ENCODE results near the gene CHRNA7.
"Not testable (repeated sequence)": the region's sequence is repeated elsewhere in the genome, so short reads cannot be mapped to it uniquely, and the experiment has no call there.

The CHRNA7 gene

GRCh38 chr15:32153868-32154623, 123.7 kb downstream of the CHRNA7 start:
- not testable (repeated sequence) for H3K4me3 ChIP-seq (ENCODE audit: low read length)

GRCh38 chr15:32162143-32162542, 131.8 kb downstream of the CHRNA7 start:
- not testable (repeated sequence) for DNase-seq (ENCODE audit: low read depth, low spot score); H3K4me3 ChIP-seq (ENCODE audit: low read length)

More at GRCh38 chr15:32153868-32154623, 123.7 kb downstream of the CHRNA7 start:
- DNase-seq (ENCODE audit: low read depth, low spot score), result not testable (repeated sequence)

GRCh38 chr15:32164065-32164464, 133.8 kb downstream of the CHRNA7 start:
- not testable (repeated sequence) for H3K4me3 ChIP-seq (ENCODE audit: low read length); DNase-seq (ENCODE audit: low read depth, low spot score)

- not testable (repeated sequence) for DNase-seq (ENCODE audit: low read depth, low spot score); H3K4me3 ChIP-seq (ENCODE audit: low read length)
These were observed 134.4 kb downstream of the CHRNA7 start for GRCh38 chr15:32164747-32165146.

DNA sequence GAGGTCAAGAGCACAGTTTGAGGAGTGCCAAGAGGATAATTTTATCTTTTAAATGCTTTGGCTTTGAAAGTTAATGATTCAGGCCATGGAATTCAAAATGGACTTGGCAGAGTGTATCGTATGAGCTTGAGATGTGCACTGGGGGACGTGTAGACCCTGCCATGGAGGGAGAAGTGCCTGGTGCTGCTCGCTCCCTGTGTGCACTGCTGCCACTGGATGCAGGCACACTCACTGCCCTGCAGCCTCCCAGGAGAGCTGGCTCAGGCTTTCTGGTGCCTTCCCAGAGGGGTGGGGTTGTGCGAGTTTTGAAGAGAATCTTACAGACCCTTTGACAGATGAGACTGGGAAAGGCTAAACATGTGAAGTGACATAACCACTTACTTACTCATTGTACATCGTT, 135.5 kb downstream of the CHRNA7 start:
- H3K4me3 ChIP-seq (ENCODE audit: low read length); DNase-seq (ENCODE audit: low read depth, low spot score): not testable (repeated sequence)

DNA sequence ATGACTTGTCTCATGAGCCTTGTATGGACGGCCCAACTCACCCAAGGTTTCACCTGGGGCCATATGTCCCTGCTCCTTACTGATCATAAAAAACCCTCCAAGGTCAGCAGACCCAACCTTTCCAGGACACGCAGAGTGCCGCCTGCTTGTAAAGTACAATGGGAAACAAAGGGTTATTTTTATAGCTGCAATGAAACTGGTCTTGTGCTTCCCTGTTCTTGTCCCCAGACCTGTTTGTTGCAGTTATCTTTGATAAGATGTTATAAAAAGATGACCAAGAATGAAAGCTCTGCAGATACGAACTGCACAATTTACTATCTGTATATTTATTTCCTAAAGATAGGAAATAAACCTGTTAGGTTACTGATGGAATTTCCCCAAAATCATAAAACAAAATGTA, 136.0 kb downstream of the CHRNA7 start:
- not testable (repeated sequence) for H3K4me3 ChIP-seq (ENCODE audit: low read length); DNase-seq (ENCODE audit: low read depth, low spot score)

- not testable (repeated sequence) for DNase-seq (ENCODE audit: low read depth, low spot score); H3K4me3 ChIP-seq (ENCODE audit: low read length)
These were observed 137.6 kb downstream of the CHRNA7 start for GRCh38 chr15:32167913-32168312.

DNA sequence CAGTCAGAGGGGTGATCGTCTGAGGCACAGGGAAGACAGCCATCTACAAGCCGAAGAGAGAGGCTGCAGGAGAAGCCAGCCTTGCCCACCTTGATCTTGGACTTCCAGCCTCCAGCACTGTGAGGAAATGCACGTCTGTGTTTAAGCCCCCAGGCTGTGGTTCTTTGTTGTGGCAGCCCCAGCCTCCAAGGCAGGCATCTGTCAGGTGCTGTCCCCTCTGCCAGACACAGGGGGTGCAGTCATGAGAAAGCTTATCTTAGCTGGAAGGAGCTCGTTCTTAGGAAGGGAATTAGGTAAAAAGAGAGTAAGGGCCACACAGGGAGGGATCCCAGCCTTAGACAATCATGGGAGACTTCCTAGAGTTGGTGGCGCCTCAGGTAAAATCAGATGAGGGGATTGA, 150.3 kb downstream of the CHRNA7 start:
- H3K4me3 ChIP-seq (ENCODE audit: low read length); DNase-seq (ENCODE audit: low read depth, low spot score): not testable (repeated sequence)

DNA sequence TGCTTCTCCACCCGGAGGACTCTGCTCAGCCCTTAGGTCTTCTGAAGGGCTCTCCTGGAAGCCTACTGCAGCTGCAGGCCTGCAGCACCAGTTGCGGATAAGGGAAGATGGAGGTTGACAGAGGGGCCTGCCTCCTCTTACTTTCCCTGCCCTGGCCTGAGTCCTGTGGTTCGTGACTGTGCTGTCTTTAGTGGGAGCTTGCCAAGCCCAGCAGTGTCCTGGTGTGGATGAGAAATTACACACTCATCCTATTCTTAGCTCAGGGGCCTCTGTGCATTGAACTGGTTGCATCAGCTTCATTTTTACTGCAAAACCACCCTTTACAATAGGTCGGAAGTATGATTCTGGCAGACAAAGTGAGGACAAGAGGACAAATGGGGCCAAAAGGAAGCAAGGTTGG, 163.5 kb downstream of the CHRNA7 start:
- DNase-seq (ENCODE audit: low read depth, low spot score); H3K4me3 ChIP-seq (ENCODE audit: low read length): not testable (repeated sequence)

- not testable (repeated sequence) for DNase-seq (ENCODE audit: low read depth, low spot score)
These were observed 165.9 kb downstream of the CHRNA7 start for GRCh38 chr15:32196206-32196605.

GRCh38 chr15:32198938-32199337, 168.6 kb downstream of the CHRNA7 start:
- H3K4me3 ChIP-seq (ENCODE audit: low read length); DNase-seq (ENCODE audit: low read depth, low spot score): not testable (repeated sequence)

More at GRCh38 chr15:32196206-32196605, 165.9 kb downstream of the CHRNA7 start:
- not testable (repeated sequence) for H3K4me3 ChIP-seq (ENCODE audit: low read length)

DNA sequence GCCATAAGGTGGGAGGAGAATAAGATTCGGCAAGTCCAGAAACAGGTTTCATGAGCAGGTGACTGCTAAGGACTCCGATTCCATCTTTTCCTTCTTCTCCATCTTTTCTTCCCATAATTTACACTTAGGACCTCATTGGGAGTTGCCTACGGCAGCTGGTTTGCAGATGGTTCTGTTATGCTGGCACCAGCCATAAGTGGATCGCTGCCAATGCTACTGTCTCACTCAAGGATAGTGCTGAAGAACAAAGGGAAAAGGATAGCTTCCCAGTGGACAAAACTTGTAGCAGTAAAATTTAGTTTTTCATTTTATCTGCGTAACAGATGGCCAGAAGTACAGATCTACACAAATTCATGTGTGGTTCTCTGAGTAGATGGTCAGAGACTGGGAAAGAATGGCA, 178.8 kb downstream of the CHRNA7 start:
- not testable (repeated sequence) for H3K4me3 ChIP-seq (ENCODE audit: low read length); DNase-seq (ENCODE audit: low read depth, low spot score)

DNA sequence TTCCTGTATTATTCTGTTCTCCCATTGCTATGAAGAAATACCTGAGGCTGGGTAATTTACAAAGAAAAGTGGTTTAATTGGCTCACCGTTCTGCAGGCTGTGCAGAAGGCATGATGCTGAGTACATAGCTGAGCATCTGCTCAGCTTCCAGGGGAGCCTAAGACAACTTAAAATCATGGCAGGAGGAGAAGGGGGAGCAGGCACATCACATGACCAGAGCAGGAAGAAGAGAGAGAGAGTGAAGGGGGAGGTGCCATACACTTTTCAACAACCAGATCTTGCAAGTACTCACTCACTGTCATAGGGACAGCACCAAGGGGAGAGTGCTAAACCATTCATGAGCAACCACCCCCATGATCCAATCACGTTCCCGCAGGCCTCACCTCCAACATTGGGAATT, 188.4 kb downstream of the CHRNA7 start:
- DNase-seq (ENCODE audit: low read depth, low spot score), result no peak
- no peak overlapping the region for H3K4me3 ChIP-seq (ENCODE audit: low read length)
